Non-pigmented ciliary epithelial cell (primary cell): ENCODE results near the gene AGBL3.
"Not testable (repeated sequence)": the region's sequence is repeated elsewhere in the genome, so short reads cannot be mapped to it uniquely, and the experiment has no call there.

ENCODE experiments used
- DNase-seq: peaks from one replicate; pipeline ENCODE4 v3.0.0-alpha.2; 2010; ENCODE audit warnings: low read depth

AGBL3 gene

DNA sequence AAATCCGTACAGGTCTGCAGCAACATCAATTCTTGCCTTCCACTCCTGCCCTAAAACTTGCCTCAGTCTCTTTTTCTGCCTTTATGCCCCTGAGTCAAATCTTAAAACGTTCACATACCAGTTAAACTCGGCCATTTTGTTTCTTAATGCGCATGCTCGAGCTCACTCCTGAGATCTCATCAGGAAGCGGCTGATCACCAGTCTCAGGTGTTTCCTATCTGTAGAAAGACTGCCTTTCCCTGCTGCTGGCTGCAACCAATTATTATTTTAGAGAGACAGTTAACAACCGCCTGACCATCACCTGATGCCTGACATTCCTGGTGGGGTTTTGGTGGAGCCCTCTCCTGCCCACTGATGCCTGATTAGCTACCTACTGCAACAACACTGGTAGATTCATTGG, 91.3 kb downstream of the AGBL3 start:
- DNase-seq, result no peak

DNA sequence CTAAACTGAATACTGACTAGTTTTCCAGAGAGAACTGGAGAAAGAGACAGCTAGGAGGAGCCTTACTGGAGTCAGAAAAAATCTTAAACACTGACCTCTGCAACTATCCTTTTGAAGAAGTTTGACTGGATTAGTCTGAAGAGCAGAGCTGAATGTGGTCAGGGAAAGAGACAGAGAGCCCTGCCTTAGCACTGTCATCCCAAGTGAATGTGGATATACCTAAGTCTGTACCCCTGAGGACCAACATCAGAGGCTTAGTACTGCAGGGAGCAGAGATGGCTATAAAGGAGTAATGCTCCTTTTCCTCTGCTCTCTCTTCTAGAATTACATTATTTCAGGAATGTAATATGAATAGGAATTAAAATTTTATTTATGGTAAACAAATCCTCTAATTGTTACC, 91.7 kb downstream of the AGBL3 start:
- no peak for DNase-seq

DNA sequence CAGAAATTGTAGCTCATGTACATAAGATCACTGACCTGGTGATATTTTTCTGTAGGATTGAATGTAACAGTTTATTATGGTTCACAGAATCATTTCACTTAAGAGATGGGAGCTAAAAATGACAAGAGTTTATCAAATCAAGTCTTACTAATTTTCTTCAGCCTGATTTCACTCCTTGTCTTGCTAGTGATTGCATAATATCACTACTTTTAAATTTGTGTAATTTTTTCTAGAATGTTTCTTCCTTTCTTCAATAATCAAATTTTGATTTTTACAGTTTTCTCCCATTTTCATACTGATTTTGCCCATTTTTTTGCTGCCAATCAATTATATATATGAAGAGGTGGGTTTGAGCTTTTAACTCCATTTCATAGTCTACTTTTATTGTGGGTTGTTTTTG, 92.8 kb downstream of the AGBL3 start:
- no peak for DNase-seq

DNA sequence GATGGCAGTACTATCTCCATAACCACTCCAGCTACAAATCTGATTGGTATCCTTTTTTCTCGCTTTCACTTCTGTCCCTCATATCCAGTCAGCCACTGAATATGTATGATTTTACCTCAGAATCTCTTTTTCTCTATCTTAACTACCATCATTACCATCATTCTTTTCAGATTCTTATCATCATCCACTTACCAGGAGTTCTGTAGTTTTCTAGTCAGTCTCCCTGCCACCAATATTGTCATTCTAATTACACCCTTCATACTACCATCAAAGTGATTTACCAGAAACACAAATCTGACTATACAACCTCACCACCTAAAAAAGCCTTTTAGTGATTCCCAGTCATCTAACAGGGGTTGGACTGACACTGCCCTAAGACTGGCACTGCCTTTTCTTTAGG, 96.7 kb downstream of the AGBL3 start:
- no peak for DNase-seq

DNA sequence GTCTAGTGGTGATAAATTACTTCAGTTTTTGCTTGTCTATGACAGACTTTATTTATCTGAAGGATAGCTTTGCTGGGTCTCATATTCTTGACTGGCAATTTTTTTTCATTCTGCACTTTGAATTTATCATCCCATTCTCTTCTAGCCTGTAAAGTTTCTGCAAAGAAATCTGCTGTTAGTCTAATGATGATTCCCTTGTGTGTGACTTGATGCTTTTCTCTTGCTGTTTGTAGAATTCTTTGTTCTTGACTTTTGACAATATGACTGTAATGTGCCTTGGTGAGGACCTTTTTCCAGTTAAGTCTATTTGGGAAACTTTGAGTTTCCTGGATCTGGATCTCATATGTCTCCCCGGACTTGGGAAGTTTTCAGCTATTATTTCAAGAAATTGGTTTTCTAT, 102.3 kb downstream of the AGBL3 start:
- DNase-seq, result no peak

DNA sequence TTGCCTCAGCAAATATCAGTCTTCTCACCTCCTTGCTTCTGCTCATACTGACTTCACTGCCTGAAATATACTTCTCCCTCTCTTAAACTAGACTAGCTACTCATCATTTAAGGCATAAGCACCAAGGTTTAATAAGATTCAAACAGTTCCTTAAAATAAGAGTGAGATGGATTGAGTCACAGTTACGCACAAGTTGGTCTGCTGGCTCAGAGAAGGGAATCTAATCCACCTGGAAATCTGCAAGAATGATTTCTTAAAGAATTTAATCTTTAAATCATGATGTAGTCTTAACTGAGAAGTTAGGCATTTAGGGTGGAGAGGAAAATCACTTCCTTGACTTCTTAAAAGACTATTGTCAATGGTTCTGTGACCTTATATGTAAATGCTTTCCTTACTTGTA, 105.4 kb downstream of the AGBL3 start:
- DNase-seq, result no peak

DNA sequence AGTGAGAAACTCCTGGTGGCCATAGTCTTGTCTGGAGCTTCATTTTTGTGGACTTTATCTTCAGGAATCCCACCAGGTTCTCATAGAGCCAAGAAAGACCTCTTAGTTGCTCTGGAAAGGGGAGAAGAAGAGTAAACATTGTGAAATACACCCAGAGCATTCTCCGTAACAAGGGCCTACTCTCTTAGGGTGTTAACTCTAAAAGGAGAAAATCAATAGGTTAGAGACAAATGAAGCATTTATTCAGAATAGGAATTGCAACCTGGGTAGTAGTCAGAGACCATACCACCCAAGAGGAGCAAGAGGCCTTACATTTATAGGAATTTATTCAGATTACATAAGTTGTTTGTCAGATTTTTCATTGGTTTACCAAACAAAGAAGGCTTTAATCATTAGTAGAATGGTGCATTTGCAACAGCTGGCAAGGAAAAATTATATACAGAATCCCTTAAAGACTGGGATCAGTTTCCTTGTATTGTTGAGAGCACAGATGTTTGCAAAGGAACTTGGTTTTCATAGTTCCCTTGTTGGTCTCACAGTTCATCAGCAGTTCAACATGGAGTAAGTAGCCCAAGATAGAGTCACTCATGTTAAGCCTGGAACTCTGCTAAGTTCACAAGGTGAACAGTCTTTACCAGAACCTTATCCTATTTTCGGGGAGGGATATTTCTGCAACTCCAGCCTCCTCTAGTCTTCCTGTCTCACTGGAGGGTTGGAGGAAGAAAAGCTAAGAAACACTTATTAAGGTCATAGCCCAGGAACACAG, 108.3 kb downstream of the AGBL3 start:
- DNase-seq, result no peak

DNA sequence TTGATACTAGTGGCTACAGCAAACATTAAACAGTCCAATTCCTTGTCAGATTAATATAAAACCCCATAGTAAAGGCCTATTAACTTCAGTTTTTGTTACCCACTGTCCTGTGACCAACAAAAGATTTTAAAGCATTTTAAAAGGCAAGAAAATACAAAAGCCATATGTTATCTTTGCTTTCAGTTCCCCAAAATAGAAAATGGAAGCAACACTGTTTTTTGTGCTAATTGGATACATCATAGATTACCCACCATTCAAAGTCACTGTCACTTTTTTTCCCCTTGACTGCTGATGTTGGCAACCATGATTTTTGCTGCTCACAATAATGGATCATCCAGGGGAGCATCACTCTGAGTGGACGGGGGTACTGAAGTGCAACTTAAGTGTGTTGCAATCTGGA, 109.1 kb downstream of the AGBL3 start:
- DNase-seq, result no peak

DNA sequence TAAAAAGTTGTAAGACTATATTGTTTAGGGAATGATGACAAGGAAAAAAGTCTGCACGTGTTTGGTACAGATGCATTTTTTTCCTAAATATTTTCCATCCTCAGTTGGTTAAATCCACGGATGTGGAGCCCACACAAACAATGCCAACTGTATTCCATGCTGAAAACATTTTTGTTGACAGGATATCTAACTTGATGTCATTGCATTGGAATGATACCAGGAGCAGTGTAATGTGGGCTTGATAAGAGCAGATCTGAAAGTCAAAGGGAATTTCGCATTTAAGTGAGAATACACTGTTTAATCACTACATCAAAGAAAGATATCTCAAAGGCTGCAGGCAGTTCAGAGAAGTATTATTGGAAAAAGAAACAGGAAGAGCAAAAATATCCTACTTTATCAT, 112.1 kb downstream of the AGBL3 start:
- no peak for DNase-seq

DNA sequence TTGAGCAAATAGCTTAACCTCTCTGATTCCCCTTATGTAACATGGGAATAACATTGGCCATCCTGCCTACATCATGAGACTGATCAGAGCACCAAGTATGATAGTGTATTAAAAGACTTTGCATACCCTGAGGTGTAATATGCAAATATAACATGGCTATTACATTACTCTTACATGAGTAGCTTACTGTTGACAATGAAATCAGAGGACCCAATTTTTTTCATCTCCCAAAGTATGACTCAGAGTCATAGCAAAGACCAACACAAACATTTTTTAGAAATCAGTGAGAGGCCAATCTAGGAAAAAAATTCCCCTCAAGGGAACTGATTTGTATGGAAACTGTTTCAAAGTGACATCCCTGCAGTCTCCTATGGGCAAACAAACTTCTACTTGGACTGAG, 114.5 kb downstream of the AGBL3 start:
- no peak for DNase-seq

DNA sequence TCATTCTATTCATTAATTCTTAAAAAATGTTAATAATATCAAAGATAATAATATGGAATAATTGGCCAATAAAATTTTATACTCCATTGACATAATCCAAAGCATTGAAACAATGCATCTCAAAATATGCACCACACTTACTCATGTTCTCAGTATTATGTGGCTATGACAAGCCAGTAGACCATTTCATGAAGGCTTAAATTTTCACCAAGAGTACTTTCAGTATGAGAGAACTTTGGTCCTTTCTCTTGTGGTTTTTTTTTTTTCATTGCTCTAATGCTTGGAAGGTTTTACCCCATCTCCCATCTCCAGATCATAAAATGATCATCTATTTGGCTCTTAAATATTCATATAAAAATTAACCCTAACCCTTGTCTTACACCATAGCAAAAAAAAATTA, 116.1 kb downstream of the AGBL3 start:
- DNase-seq, result no peak

DNA sequence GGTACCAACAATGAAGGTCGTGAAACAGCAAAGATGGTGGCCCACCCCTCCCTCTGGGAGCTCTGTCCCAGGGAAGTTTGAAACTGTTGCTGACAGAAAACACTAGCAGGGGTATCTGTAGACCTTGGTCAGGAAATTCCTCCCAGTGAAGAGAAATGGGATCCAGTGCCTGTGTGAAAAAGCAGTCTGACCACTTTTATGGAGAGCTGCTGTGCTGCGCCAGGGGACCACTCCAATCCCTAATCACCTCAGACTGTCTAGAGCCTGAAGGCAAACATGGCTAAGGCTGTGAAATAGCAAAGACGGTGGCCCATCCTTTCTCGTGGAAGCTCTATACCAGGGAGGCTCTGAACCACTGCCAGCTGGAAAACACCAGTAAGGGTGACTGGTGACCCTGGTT, 123.3 kb downstream of the AGBL3 start:
- no peak for DNase-seq

DNA sequence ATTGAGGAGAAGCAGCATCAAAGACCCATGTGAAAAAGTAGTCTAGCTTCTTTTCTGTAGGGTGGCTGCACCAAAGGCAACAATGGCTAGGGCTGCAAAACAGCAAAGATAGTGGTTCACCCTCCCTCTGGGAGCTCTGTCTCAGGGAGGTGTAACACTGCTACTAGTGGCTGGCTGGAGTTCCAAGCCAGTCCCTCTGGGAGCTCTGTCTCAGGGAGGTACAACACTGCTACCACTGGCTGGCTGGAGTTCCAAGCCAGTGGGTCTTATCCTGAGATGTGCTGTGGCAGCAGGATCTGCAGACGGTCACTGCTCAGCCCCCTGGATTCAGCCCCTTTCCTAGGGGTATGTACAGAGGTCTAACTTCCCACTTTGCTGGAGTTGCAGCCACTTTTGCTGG, 123.7 kb downstream of the AGBL3 start:
- DNase-seq, result no peak

DNA sequence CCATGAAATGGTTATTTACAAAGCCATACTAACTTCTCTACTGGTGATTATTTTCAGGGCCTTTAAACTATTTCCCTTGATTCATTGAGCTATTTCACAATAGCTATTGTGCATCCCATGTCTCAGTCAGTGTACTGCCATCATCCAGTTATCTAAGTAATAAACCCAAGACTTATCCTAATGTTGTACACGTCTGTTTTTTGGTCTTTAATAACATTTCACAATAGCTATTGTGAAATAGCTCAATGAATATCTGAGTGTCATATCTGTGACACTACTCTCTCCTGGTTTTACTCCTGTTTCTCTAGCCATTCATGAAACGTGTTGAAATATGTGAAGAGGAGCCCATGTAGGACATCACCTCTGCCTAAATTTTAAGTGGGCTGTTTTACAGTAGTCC, 125.1 kb downstream of the AGBL3 start:
- DNase-seq, result no peak

DNA sequence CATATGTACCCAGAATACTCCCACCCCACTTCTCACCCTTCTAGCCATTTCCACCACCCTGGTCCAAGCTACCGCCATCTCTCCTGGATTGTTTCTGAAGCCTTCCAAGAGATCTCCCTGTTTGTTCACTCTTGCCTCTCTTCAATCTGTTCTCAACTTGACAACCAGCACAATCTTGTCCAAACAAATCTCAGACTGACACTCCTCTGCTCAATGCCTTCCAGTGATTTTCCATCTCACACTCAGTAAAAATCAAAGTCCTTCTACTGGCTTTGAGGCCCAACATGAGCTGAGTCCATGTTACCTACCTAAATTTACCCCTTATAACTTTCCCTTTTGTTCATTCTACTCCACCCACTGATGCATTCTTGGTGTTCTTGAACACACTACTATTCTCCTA, 128.3 kb downstream of the AGBL3 start:
- DNase-seq, result no peak

DNA sequence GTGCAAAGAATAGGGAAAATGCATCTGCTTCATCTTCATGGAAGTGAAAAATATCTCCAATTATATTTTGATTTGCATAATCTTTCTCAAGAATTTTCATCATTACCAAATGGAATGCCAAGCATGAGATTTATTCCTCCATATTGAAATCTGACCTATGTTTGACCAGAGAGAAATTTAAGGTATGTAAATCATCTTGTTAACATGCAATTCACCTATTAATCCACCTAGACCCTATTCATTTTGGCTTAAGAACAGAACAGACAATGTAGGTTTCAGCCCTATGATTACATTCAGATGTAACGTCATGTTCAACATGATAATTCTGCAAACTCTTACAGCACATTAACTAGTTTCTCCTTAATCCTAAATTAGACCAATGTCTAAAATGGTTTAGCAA, 130.8 kb downstream of the AGBL3 start:
- no peak for DNase-seq

DNA sequence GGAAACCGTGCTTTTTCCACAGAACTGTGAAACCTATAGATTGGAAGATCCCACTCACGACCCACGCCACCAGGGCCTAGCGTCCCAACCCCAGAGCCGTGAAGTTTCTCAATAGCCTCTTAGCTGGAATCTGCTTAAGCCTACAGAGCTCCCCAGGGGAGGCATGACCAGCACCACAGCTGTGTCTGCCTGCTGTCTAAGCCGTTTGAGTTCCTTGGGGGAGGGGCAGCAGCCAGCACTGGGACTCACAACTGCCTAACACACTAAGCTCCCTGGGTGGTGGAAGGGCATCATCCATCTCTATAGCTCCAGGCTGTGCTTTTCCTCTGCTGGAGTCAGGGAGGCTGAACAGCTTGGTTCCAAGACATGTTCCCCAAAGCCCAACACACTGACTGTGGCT, 135.6 kb downstream of the AGBL3 start:
- DNase-seq, result no peak

DNA sequence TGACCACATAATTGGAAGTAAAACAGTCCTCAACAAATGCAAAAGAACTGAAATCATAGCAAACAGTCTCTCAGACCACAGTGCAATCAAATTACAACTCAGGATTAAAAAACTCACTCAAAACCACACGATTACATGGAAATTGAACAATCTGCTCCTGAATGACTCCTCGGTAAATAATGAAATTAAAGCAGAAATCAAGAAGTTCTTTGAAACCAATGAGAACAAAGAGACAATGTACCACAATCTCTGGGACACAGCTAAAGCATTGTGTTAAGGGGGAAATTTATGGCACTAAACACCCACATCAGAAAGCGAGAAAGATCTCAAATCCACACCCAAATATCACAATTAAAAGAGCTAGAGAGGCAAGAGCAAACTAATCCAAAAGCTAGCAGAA, 138.3 kb downstream of the AGBL3 start:
- not testable (repeated sequence) for DNase-seq

DNA sequence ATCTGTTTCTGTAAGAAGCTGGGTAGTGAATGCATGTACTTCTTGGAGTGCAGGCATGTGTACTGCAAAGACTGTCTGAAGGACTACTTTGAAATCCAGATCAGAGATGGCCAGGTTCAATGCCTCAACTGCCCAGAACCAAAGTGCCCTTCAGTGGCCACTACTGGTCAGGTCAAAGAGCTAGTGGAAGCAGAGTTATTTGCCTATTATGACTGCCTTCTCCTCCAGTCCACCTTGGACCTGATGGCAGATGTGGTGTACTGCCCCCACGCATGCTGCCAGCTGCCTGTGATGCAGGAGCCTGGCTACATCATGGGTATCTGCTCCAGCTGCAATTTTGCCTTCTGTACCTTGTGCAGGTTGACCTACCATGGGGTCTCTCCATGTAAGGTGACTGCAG, 142.6 kb downstream of the AGBL3 start:
- no peak for DNase-seq

DNA sequence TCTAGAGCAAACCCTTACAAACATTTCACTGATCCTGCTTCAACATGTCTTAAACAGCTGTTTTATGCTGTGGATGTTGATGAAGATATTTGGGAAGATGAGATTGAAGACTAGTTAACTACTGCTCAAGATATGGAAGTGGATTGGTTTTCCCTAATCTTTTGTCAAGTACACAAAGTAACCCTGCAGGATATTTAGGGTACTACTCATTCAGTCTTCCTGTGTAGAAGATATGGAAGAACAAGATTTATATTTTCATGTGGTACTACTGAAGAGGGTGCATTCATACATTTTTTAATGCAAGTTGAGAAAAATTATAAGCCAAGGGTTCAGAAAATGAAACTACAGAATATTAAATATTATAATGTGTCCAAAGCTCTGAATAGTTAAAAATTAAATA, 143.3 kb downstream of the AGBL3 start:
- no peak for DNase-seq

DNA sequence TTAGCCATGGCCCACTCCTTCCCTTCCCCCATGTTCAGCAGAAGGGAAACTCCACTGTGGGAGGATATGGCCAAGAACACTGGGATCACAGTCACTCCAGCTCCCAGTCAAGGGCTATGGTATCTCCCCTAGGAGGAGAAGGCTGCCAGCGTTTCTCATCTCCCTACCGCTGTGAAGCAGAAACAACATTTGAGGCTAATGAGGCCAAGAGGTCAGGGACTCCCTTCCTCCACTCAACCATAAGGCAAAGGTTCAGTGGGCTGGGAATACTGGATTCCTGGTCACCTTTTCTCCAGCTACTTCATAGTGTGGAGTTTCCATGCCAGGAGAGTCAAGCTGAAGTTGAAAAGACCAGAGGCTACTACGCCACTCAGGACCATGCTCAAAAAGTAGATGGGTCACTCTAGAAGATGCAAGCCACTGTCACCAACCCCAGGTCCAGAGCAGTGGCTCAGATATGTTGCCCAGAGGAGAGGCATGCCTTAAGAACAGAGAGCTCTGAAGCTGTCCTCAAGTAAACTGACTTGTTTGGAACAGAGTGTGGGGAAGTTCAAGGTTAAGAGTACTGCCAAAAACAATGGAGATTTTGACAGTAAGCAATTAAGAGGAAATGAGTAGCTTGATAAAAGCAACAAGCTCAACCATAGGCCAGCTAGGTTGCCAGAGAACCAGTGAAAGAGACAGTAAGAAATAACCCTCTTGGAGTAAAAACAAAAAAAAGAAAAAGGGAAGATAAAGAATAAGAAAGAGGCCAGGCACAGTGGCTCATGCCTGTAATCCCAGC, 157.8 kb downstream of the AGBL3 start:
- no peak for DNase-seq

DNA sequence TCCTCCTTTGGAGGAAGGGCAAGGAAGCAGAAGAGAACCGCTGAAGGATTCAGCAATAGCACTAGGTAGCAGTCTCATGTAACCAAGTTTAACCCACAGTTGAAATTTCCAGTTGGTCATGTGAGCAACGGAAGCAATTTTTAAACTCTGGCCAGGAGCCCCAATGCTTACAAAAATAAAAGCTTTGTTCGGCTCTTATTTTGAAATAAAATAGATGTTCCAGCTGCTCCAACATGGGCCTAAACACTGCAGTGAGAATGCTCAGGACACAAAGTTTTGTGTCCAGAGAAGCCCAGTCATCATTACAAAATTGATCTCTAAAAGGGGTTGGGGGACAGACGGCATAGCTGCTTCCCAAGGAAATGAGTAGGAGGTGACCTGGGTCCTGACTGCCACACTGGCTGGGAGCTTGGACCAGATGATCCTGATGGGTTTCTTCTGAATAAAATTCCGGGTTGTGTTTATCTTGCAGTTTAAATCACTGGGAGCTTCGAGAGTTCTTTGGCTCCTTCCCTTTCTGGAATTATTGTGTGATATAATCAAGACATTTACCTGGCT, 161.1 kb downstream of the AGBL3 start:
- DNase-seq, result no peak

DNA sequence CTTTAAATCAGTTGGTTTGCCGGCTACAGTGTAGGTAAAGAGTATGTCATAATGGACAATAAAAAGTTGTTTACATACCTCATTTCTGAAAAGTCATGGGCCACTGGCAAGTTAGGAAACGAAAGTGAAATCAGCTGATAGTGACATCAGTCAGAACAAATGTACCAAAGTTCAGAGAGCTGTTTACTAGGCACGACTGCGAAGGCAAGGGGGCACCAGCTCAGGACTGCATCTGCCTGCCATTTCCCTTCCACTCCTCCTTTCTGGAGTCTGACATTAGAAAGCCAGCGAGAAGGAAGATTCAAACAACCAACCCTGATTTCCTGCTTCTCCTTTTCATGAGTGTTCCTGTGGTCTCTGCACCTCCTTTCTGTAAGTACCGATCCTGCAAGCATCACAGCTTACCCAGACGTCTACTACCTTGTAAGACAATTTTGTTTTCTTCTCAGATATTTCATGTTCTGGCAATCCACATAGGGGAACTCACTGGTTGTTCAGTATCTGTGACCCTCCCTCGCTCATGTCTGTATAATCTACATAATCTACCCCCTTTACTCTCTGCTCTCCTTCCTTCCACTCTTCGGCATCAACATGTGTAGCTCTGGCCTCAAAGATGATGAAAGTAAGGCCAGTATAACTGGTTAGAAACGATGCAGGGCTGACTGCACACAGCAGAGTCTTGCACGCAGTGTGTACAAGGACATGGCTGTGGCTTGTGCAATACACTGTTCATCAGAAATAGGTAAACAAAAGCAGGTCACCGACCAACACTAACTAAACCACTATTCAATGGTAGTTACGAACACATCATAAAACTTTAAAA, 161.8 kb downstream of the AGBL3 start, which contains the start of gene TMEM140:
TMEM140 (plus strand) TSS at position 174 of the 823 bp plus-strand sequence. CDS start 16,370 bp downstream, outside the sequence.
- no peak for DNase-seq
